Colonic mucosa (tissue), 4 donors: ENCODE measurements around the gene DGKB. TPM values are rescaled to one million over a fixed set of nuclear protein-coding genes. Genes with fewer than 3 reads are reported as not detected.

Source experiments
- DNase-seq: peaks from one replicate; pipeline ENCODE4 v3.0.0-alpha.2; 2020
- H3K27ac ChIP-seq: fragments of 200-600 bp; one replicate; pipeline ENCODE4 v1.8.0; 2021
- H3K27me3 ChIP-seq: fragments of 200-600 bp; one replicate; pipeline ENCODE4 v1.8.0; 2021
- H3K36me3 ChIP-seq: fragments of 200-600 bp; one replicate; pipeline ENCODE4 v1.8.0; 2021
- H3K4me1 ChIP-seq: fragments of 200-600 bp; one replicate; pipeline ENCODE4 v1.8.0; 2021; ENCODE audit warnings: mild to moderate bottlenecking
- H3K4me3 ChIP-seq: fragments of 200-600 bp; one replicate; pipeline ENCODE4 v1.8.0; 2021
- H3K9ac ChIP-seq, 2 donors: one replicate each; pipeline ENCODE4 v1.7.0; 2013; ENCODE audit warnings: control low read depth in 2 of 2, low read depth in 2 of 2, low read length in 2 of 2
- H3K9me3 ChIP-seq: fragments of 200-600 bp; one replicate; pipeline ENCODE4 v1.8.0; 2021
- CTCF ChIP-seq: fragments of 200-600 bp; IDR thresholded peaks from one replicate; pipeline ENCODE4 v1.8.0; 2022; ENCODE audit warnings: antibody characterized with exemption, mild to moderate bottlenecking
- intact Hi-C: fragments of 100-400 bp; cut with DNase I; formaldehyde crosslinking; loops from one replicate; pipeline ENCODE4 v1.14.1; 2022
- total RNA-seq, 2 donors: library from RNA; stranded (reverse); fragmentation: NEBNext Ultra II Directional in 1 of 2; extraction: Animal tissue kit (Norgen Biotek cat#: 25700) in 1 of 2; gene quantifications; one replicate each; pipeline ENCODE4 v1.2.1, GENCODE V29; 2021
- donor health status: healthy.
- donor health status: DM: no; HTN: no; CAD: no.
- donor health status: DM: no; HTN: no; CAD: no.

Gene DGKB
- total RNA-seq, 2 donors from 2014 or later, result 0.25 to 0.61 TPM

- intact Hi-C loops, result no loop called here
- Histone ChIP-seq H3K27ac (no peak overlapping the region), H3K9ac (no peak overlapping the region), H3K4me1 (no peaks in the 10 kb centered on the region), H3K27me3 (no peaks in the 10 kb centered on the region), H3K4me3 (no peak overlapping the region), H3K9me3 (no peaks in the 10 kb centered on the region), H3K36me3 (no peaks in the 10 kb centered on the region)
- no peak for DNase-seq
- no peak for TF ChIP-seq CTCF
Measured at GRCh38 chr7:14900051-14900450, 2.5 kb downstream of the DGKB start.

GRCh38 chr7:14899030-14899429 is 3.5 kb downstream of the DGKB start:
- intact Hi-C loops, result no loop called here

GRCh38 chr7:14896461-14896860 is 6.1 kb downstream of the DGKB start:
- H3K4me1 ChIP-seq, result no peaks in the 10 kb centered on the region
- intact Hi-C loops, result no loop called here
- TF ChIP-seq CTCF, result no peak

More at GRCh38 chr7:14899030-14899429, 3.5 kb downstream of the DGKB start:
- Histone ChIP-seq H3K4me1 (no peaks in the 10 kb centered on the region), H3K4me3 (no peak overlapping the region), H3K27ac (no peak overlapping the region), H3K9ac (no peak overlapping the region), H3K27me3 (no peaks in the 10 kb centered on the region), H3K36me3 (no peaks in the 10 kb centered on the region), H3K9me3 (no peaks in the 10 kb centered on the region)
- no peak for DNase-seq
- TF ChIP-seq CTCF, result no peak

GRCh38 chr7:14894826-14895225 is 7.7 kb downstream of the DGKB start:
- Histone ChIP-seq H3K4me3 (no peak overlapping the region), H3K4me1 (no peaks in the 10 kb centered on the region), H3K27me3 (no peaks in the 10 kb centered on the region), H3K36me3 (no peaks in the 10 kb centered on the region), H3K9ac (no peak overlapping the region), H3K27ac (no peak overlapping the region), H3K9me3 (no peaks in the 10 kb centered on the region)
- no peak for TF ChIP-seq CTCF
- intact Hi-C loops, result no loop called here
- DNase-seq, result no peak

More at GRCh38 chr7:14896461-14896860, 6.1 kb downstream of the DGKB start:
- no peaks in the 10 kb centered on the region for H3K36me3 ChIP-seq
- H3K27ac ChIP-seq, result no peak overlapping the region
- H3K27me3 ChIP-seq, result no peaks in the 10 kb centered on the region
- no peaks in the 10 kb centered on the region for H3K9me3 ChIP-seq
- H3K9ac ChIP-seq, result no peak overlapping the region
- no peak overlapping the region for H3K4me3 ChIP-seq
- no peak for DNase-seq

- H3K4me1 ChIP-seq, result no peaks in the 10 kb centered on the region
- no peak for TF ChIP-seq CTCF
- no peak overlapping the region for H3K4me3 ChIP-seq
- no peak for DNase-seq
- no peaks in the 10 kb centered on the region for H3K36me3 ChIP-seq
- intact Hi-C loops, result no loop called here
- no peaks in the 10 kb centered on the region for H3K27me3 ChIP-seq
- H3K9me3 ChIP-seq, result no peaks in the 10 kb centered on the region
- H3K27ac ChIP-seq, result no peak overlapping the region
- H3K9ac ChIP-seq, result no peak overlapping the region
Measured at GRCh38 chr7:14892961-14893360, 9.6 kb downstream of the DGKB start.

GRCh38 chr7:14891289-14891688 is 11.3 kb downstream of the DGKB start:
- Histone ChIP-seq H3K9me3 (no peaks in the 10 kb centered on the region), H3K9ac (no peak overlapping the region)
- intact Hi-C loops, result no loop called here

More at GRCh38 chr7:14891289-14891688, 11.3 kb downstream of the DGKB start:
- Histone ChIP-seq H3K4me1 (no peaks in the 10 kb centered on the region), H3K27me3 (no peaks in the 10 kb centered on the region), H3K27ac (no peak overlapping the region), H3K4me3 (no peak overlapping the region), H3K36me3 (no peaks in the 10 kb centered on the region)
- DNase-seq, result no peak
- no peak for TF ChIP-seq CTCF
